NCI-H2196 (cell line): Measurements from ENCODE around the gene TMEM41B.

Experiments used
- DNase-seq: peaks from one replicate; lab custom pipeline; 2025; ENCODE audit not compliant: unreplicated experiment; lab: John Stamatoyannopoulos, UW

TMEM41B gene

GRCh38 chr11:9310485-9311090 is 3.8 kb downstream of the TMEM41B start:
- no peak for DNase-seq

- DNase-seq = no peak
Measured at GRCh38 chr11:9304178-9304577, 10.2 kb downstream of the TMEM41B start.

- DNase-seq = no peak
Measured at GRCh38 chr11:9302448-9302847, 11.9 kb downstream of the TMEM41B start.

- no peak for DNase-seq
Measured at GRCh38 chr11:9301720-9302119, 12.7 kb downstream of the TMEM41B start.

- no peak for DNase-seq
Measured at GRCh38 chr11:9293646-9294045, 20.7 kb downstream of the TMEM41B start.

GRCh38 chr11:9285850-9286587 is 28.4 kb downstream of the TMEM41B start:
- peak; percentile 38 for DNase-seq

- DNase-seq = peak; percentile 53
Measured at GRCh38 chr11:9280655-9281301, 33.6 kb downstream of the TMEM41B start.

- no peak for DNase-seq
Measured at GRCh38 chr11:9277176-9277575, 37.2 kb downstream of the TMEM41B start.

- DNase-seq = peak; percentile 29
Measured at GRCh38 chr11:9276571-9276970, 37.8 kb downstream of the TMEM41B start.

GRCh38 chr11:9274499-9275258 is 39.7 kb downstream of the TMEM41B start:
- DNase-seq = no peak

GRCh38 chr11:9273376-9274336 is 40.7 kb downstream of the TMEM41B start:
- DNase-seq = no peak

- no peak for DNase-seq
Measured at GRCh38 chr11:9269492-9270013, 44.8 kb downstream of the TMEM41B start.

GRCh38 chr11:9267680-9268079 is 46.7 kb downstream of the TMEM41B start:
- no peak for DNase-seq

GRCh38 chr11:9266926-9267325 is 47.5 kb downstream of the TMEM41B start:
- DNase-seq = no peak

GRCh38 chr11:9266132-9266736 is 48.2 kb downstream of the TMEM41B start:
- DNase-seq = no peak

GRCh38 chr11:9265211-9266131 is 48.9 kb downstream of the TMEM41B start, which contains the start of gene DENND5A:
TSS of gene DENND5A (minus strand) at chr11:9265350. CDS start at chr11:9265069, 281 bp downstream.
- peak; percentile 86 for DNase-seq

GRCh38 chr11:9264316-9265210 is 49.8 kb downstream of the TMEM41B start:
- DNase-seq = no peak
